ENCODE measurements around the gene PHKG1. TPM values are rescaled to one million over a fixed set of nuclear protein-coding genes. Genes with fewer than 3 reads are reported as not detected.
"Not testable (repeated sequence)": the region's sequence is repeated elsewhere in the genome, so short reads cannot be mapped to it uniquely, and the experiment has no call there.

Gene PHKG1
- not detected in 3 replicates for total RNA-seq (2021)
- percentile 4 among the genes with signal in this experiment for Bru-seq, nascent RNA
- long read RNA-seq, experiment 1: 0 reads
- long read RNA-seq, experiment 2: 0 reads
- long read RNA-seq, experiment 3: 0 reads

GRCh38 chr7:56092789-56093531 is at the start of gene PHKG1:
PHKG1 (minus strand) TSS chr7:56092952; CDS start chr7:56088941, 4,011 bp downstream.
- Mint-ChIP-seq H3K27ac (no peak within 1 kb of the TSS), H3K4me3 (no peak within 1 kb of the TSS), H3K4me1 (no peaks in the 10 kb centered on the region), H3K9me3 (peaks cover 4% of the 10 kb centered on the region), H3K27me3 (ENCODE audit: low read depth) (peaks cover 3% of the 10 kb centered on the region; the same call in 1 of the 2 replicates), H3K36me3 (peaks cover 10% of the 10 kb centered on the region)
- ATAC-seq (peak; percentile 97), DNase-seq (ENCODE audit: low spot score) (peak; percentile 36)
- ChIA-PET CTCF (interaction anchor here (0.7 to 1.3 kb wide), 6 partner anchors 10 to 87 kb away, joined by 3 to 5 read pairs (median 4); no protein-coding TSS in a partner anchor), POLR2A (interaction anchor here (1.0 to 1.9 kb wide), 2 partner anchors 10 to 42 kb away, joined by 4 read pairs; partner anchors contain the start of genes CCT6A and PSPH)
- TF ChIP-seq FOXJ3 (CRISPR knock-in tag; IDR thresholded peaks at IDR 0.05; ENCODE audit: borderline replicate concordance) (no peak), CREB1 (CRISPR knock-in tag; IDR thresholded peaks at IDR 0.05) (no peak), ZNF263 (CRISPR knock-in tag; IDR thresholded peaks at IDR 0.05; ENCODE audit: low read depth) (no peak), SMAD4 (CRISPR knock-in tag; IDR thresholded peaks at IDR 0.05) (no peak), MYBL2 (CRISPR knock-in tag; IDR thresholded peaks at IDR 0.05) (no peak), ATF1 (CRISPR knock-in tag; IDR thresholded peaks at IDR 0.05) (no peak), RELA (CRISPR knock-in tag; IDR thresholded peaks at IDR 0.05; ENCODE audit: borderline replicate concordance) (no peak), ATF6 (CRISPR knock-in tag; IDR thresholded peaks at IDR 0.05) (no peak), IRF1 (CRISPR knock-in tag; IDR thresholded peaks at IDR 0.05) (no peak), HMGXB4 (CRISPR knock-in tag; IDR thresholded peaks at IDR 0.05) (no peak), ZNF396 (CRISPR knock-in tag; IDR thresholded peaks at IDR 0.05; ENCODE audit: borderline replicate concordance) (no peak), AFF4 (CRISPR knock-in tag; IDR thresholded peaks at IDR 0.05; ENCODE audit: borderline replicate concordance) (no peak), ZNF317 (CRISPR knock-in tag; IDR thresholded peaks at IDR 0.05; ENCODE audit: borderline replicate concordance, low read depth) (no peak), PRRX2 (CRISPR knock-in tag; IDR thresholded peaks at IDR 0.05) (no peak), RORB (CRISPR knock-in tag; IDR thresholded peaks at IDR 0.05) (no peak), ELF4 (CRISPR knock-in tag; IDR thresholded peaks at IDR 0.05; ENCODE audit: low read depth) (no peak)

- ATAC-seq; H3K27me3 Mint-ChIP-seq (ENCODE audit: low read depth); DNase-seq (ENCODE audit: low spot score); H3K27ac Mint-ChIP-seq; POLR2A ChIA-PET; H3K4me3 Mint-ChIP-seq; H3K4me1 Mint-ChIP-seq; CTCF ChIA-PET: not testable (repeated sequence)
- peaks cover 60% of the 10 kb centered on the region for H3K9me3 Mint-ChIP-seq
- H3K36me3 Mint-ChIP-seq: peaks cover 50% of the 10 kb centered on the region
Observed at GRCh38 chr7:56131062-56131461, 38.3 kb upstream of the PHKG1 start.

Measured in WTC11 (cell line).